Upper lobe of left lung (tissue), 4 donors: Measurements from ENCODE around the gene HP.

Experiments used
- CTCF ChIP-seq, 6 experiments: fragments of 450-650 bp in 4 of 6; fragments of 200-600 bp in 2 of 6; sonication (generic) in 2 of 6; IDR thresholded peaks; one replicate each; pipeline ENCODE4 v1.5.1; 2016 to 2019; ENCODE audit warnings: antibody characterized with exemption in 6 of 6
- EP300 ChIP-seq, 4 donors: sonication (generic); formaldehyde crosslinking; IDR thresholded peaks; one replicate each; pipeline ENCODE4 v1.5.1; 2017; ENCODE audit warnings: antibody characterized with exemption in 4 of 4, control low read depth in 2 of 4
- POLR2A ChIP-seq, 4 donors: fragments of 450-650 bp; IDR thresholded peaks; one replicate each; pipeline ENCODE4 v1.5.1; 2016 to 2017; ENCODE audit warnings: antibody characterized with exemption in 4 of 4, mild to moderate bottlenecking in 2 of 4
- POLR2AphosphoS5 ChIP-seq, 2 donors: sonication (generic); formaldehyde crosslinking; IDR thresholded peaks; one replicate each; pipeline ENCODE4 v1.5.1; 2017; ENCODE audit warnings: antibody characterized with exemption in 2 of 2

DNA sequence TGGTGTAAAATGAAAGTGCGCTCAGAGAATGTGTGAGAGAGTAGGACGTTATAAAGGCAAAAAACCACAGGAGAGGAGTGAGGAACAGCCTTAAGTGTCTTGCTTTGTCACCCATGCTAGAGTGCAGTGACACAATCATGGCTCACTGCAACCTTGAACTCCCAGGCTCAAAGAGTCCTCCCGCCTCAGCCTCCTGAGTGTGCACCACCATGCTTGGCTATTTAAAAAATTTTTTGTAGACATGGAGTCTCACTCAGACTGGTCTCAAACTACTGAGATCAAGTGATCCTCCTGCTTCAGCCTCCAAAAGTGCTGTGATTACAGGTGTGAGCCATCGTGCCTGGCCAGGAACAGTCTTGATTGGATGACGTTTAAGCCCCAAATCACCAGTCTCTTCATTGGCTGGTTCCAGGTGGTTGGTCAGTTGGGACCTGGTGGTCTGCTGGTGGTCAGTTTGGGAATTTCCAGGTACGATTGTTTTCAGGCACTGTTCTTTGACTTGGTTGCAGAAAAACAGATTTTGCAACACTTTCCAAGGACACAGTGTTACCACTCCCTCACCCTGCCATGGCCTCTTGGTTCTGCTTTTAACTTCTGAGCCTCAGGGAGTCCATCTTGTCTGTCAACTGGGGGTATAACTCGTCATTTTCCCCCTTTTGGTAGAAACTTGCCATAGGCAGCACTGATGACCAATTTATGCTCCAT lies 24.6 kb upstream of the HP start:
- TF ChIP-seq CTCF (IDR thresholded peaks at IDR 0.05) (no peak), POLR2AphosphoS5 (IDR thresholded peaks at IDR 0.05) (no peak), EP300 (IDR thresholded peaks at IDR 0.05) (no peak), POLR2A (IDR thresholded peaks at IDR 0.05) (no peak)
